ENCODE measurements around the gene DYNC2I2. TPM values are rescaled to one million over a fixed set of nuclear protein-coding genes. Genes with fewer than 3 reads are reported as not detected.
"Not testable (repeated sequence)": the region's sequence is repeated elsewhere in the genome, so short reads cannot be mapped to it uniquely, and the experiment has no call there.

Gene DYNC2I2
- total RNA-seq, 3 donors from 2014 or later: 27.4 to 37.4 (median 32.0) TPM

DNA sequence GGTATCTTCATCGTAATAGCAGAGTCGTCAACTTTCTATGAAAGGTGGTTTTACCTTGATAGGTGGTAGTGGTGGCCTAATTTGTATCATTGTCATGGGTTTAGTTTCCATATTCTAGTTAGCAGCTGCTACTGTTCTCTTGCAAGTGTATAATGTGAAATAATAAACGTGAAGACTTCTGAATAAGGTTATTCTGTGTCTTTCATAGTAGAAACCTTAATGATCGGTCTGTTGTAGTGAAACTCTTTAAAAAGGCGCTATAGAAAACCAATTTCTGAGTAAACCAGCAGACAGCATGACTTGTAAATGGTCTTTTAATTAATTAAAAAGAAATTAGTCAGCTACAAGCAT is 34.0 kb upstream of the DYNC2I2 start:
- H3K4me1 Mint-ChIP-seq (ENCODE audit: low read depth): peaks cover 41% of the 10 kb centered on the region
- peaks cover 30% of the 10 kb centered on the region for H3K36me3 Mint-ChIP-seq (ENCODE audit: insufficient read depth)
- no peak for DNase-seq
- no peaks in the 10 kb centered on the region for H3K9me3 Mint-ChIP-seq
- no peak for ATAC-seq
- H3K27me3 Mint-ChIP-seq (ENCODE audit: low read depth): no peaks in the 10 kb centered on the region
- peak overlapping the region; percentile 100 for H3K4me3 Mint-ChIP-seq

DNA sequence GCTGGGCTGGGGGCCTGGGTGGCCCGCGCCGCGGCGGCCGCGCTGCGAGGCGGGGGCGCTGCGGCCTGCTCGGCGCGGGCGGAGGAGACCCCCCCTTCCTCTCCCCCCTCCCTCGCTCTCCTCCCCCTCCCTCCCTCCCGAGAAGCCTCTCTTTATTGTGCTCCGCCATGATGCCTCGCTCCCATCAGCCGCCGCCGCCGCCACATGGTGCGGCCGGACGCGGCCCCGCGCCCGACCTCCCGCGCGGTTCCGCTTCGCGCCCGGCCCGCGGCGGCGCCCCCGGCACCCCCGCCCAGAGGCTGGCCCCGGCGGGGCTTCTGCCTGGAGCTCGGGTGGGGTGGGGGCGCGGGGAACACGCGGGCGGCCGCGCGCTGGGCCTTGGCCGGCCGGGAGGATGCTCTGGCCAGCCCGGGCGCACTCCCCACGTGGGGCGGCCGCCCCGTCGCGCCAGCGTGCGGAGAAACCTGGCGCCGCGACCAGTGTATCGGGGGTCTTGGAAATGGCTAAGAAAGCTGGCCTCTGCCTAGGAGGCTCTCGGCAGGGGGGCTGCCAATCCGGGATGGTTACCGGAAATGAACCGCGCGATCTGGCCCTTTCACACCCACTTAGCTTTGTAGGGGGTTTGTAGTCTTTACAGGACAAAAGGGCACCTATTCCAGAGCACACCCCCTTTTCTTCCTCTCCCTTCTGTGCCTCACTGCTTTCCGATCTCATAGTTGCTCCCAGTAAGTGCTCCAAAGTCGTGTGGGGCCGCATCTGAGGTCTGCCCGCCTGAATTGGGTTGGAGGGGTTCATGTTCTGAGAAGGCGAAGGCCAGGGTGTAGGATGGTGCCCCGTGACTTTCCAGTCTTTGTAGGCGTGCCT is 33.4 kb upstream of the DYNC2I2 start:
- peak; percentile 6 to 15 for ATAC-seq
- Mint-ChIP-seq H3K4me1 (ENCODE audit: low read depth) (peaks cover 47% of the 10 kb centered on the region), H3K36me3 (ENCODE audit: insufficient read depth) (peaks cover 30% of the 10 kb centered on the region), H3K27me3 (ENCODE audit: low read depth) (no peaks in the 10 kb centered on the region), H3K4me3 (peak overlapping the region; percentile 100), H3K9me3 (no peaks in the 10 kb centered on the region)
- peak; percentile 52 for DNase-seq

DNA sequence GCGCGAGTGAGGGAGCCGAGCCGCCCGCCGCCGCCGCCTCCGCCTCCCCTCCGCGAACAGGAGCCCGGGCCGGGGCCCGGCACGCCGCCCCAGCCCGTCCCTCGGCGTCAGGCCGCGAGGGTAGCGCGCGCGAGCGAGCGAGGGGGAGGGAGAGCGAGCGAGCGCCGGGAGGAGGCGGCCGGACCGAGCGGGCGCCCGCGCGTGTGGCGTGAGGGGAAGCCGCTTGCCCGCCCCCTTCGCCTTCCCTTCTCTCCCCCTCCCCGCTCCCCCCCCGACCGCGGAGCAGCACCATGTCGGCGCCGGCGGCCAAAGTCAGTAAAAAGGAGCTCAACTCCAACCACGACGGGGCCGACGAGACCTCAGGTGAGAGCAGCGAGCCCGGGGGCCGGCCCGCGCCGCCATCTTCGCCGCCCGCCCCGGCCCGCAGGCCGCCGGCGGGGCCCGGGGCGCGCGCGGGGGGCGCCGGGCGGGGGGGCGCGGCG is 32.7 kb upstream of the DYNC2I2 start:
- Mint-ChIP-seq H3K36me3 (ENCODE audit: insufficient read depth) (peaks cover 28% of the 10 kb centered on the region), H3K27me3 (ENCODE audit: low read depth) (no peaks in the 10 kb centered on the region), H3K9me3 (no peaks in the 10 kb centered on the region), H3K4me1 (ENCODE audit: low read depth) (peaks cover 54% of the 10 kb centered on the region), H3K4me3 (peak overlapping the region; percentile 60)
- ATAC-seq (peak; percentile 16 to 20), DNase-seq (no peak)

DNA sequence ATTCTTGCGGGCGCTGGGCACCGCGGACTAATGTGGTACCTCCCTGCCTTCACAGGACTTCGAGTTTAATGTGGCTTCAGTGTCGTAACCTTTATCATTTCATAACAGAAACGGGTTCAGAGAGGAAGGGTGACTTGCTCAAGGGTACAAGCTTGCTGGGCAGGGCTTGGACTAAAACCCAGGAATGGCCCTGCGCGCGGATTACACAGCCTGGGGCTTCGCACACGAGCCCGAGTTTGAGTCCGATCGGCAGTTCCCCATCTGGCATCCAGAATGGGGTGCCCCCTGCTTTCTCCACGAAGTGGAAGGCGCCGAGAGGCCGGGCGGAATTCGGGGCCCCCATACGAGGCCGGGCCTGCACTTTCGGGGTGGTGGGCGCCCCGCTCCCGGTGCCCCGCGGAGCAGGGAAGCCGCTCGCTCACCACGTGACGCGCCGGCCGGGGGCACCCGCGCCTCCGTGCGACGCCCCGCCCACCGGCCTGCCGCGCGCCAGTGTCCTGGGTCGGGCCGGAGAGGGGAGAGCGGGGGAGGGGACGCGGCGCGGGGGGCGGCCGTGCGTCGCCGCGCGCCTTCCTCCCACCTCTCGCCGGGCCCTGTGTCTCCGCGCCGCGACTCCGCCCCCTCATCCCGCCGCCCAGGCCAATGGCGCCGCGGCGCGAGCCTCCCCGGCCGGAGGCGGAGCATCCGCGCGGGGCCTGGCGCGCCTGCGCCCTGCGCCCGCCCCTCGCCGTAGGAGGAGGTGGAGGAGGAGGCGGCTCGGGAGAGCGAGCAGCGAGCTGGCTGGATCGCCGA is 32.0 kb upstream of the DYNC2I2 start, which contains the start of gene SET:
Gene SET (plus strand): TSS at position 722 of the 792 bp plus-strand sequence. CDS start 361 bp downstream, outside the sequence.
- Mint-ChIP-seq H3K4me3 (peak within 1 kb of the TSS; percentile 100), H3K27me3 (ENCODE audit: low read depth) (no peaks in the 10 kb centered on the region), H3K4me1 (ENCODE audit: low read depth) (peaks cover 55% of the 10 kb centered on the region), H3K9me3 (no peaks in the 10 kb centered on the region), H3K36me3 (ENCODE audit: insufficient read depth) (peaks cover 26% of the 10 kb centered on the region)
- DNase-seq: peak; percentile 91
- peak; percentile 74 to 78 for ATAC-seq

DNA sequence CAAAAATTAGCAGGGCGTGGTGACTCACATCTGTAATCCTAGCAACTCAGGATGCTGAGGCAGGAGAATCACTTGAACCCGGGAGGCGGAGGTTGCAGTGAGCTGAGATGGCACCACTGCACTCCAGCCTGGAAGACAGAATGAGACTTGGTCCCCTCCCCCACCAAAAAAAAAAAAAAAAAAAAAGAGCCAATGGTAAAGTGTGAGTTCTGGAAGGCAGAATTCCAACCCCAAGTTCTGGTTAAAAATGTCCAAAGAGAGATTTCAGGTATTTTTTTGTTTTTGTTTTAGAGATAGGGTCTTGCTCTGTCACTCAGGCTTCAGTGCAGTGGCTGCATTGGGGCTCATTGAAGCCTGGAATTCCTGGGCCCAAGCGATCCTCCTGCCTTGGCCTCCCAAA is 30.8 kb upstream of the DYNC2I2 start:
- Mint-ChIP-seq H3K36me3 (ENCODE audit: insufficient read depth) (peaks cover 20% of the 10 kb centered on the region), H3K4me3 (peak overlapping the region; percentile 45), H3K27me3 (ENCODE audit: low read depth) (no peaks in the 10 kb centered on the region), H3K9me3 (no peaks in the 10 kb centered on the region), H3K4me1 (ENCODE audit: low read depth) (peaks cover 53% of the 10 kb centered on the region)
- ATAC-seq: no peak
- no peak for DNase-seq

DNA sequence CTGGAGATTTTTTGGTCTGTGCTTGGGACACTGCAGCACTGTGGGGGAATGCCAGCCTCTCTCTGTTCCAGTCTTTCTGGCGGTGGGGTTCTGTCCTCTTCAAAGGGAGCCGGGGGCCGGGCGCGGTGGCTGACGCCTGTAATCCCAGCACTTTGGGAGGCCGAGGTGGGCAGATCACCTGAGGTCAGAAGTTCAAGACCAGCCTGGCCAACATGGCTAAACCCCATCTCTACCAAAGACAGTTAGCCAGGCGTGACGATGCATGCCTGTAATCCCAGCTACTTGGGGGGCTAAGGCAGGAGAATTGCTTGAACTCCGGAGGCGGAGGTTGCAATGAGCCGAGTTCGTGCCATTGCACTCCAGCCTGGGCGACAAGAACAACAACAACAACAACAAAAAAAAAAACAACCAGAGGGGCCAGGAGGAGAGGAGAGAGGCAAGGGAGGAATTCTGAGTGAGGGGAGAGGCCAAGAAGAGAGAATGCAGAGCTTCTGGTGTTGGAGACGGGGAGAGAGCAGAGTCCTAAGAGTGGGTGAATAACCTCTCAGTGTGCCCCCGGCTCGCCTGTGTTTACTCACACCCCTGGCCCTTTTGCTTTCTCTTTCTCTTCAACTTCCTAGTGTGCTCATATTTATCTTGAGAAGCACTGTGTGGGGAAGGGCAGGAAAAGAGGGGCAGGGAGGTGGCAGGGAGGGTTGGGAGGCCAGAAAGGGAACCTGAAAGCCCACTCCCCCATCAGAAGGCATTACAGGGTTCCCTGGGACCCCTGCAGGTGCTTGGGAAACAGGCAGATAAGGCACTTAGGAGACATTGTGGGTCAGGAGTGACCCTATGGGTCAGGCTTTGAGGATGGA is 29.2 kb upstream of the DYNC2I2 start:
- no peaks in the 10 kb centered on the region for H3K9me3 Mint-ChIP-seq
- no peaks in the 10 kb centered on the region for H3K27me3 Mint-ChIP-seq (ENCODE audit: low read depth)
- peaks cover 42% of the 10 kb centered on the region for H3K4me1 Mint-ChIP-seq (ENCODE audit: low read depth)
- peak; percentile 19 for ATAC-seq
- H3K36me3 Mint-ChIP-seq (ENCODE audit: insufficient read depth): peaks cover 10% of the 10 kb centered on the region
- peak; percentile 39 for DNase-seq
- peak overlapping the region; percentile 97 for H3K4me3 Mint-ChIP-seq

DNA sequence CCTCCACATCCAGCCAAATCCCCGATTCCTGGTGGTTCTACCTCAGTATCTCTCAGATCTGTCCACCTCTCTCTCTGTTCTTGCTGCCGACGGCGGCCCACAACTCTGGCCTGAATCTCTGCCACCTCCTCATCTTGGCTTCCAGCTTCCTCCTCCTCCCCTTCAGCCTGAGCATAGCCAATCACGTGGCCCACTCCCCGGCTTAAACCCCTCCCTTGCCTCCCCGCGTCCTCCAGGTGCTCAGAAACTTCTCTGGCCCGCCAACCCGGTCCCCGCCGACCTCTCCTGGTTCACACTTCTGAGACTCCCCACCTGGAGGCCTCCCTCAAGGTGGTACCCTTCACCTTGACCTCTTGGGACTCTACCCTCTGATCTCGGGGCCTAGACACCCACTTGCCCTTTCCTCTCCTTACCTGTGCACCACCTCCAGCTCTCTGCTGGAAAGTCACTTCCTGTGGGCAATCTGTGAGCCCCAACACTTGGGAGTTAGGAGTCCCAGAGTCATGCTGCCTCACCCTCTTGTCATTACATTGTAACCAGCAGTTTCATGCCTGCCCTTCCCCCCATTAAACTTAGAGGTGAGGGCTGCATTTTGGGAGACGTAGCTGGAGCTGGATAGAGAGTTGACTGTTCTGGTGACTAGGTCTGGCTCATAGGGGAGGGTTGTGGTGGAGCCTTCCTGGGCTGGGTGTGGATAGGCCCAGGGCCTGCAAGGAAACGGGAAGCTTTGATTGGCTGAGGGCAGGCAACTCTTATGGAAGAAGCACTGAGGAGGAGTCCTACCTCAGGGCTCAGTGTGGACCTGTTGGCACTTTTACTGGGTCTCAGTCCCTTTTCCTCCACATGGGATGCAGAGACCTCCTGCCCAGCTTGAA is 27.9 kb upstream of the DYNC2I2 start:
- peaks cover 42% of the 10 kb centered on the region for H3K4me1 Mint-ChIP-seq (ENCODE audit: low read depth)
- H3K36me3 Mint-ChIP-seq (ENCODE audit: insufficient read depth): peaks cover 5% of the 10 kb centered on the region
- peak; percentile 42 to 44 for ATAC-seq

DNA sequence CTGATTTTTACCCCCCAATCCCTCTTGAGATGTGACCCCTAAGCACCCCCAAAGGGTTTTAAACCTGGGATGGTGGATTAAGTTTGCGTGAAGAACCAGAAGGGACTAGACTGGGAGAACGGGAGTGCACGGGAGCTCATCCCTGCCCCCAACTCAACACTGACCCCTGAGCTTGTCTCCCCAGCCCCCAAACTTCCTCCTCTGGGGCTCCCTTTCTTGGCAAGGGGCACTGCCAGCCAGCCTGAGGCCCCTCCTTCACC is 27.3 kb upstream of the DYNC2I2 start:
- ATAC-seq (no peak), DNase-seq (no peak)
- H3K9me3 Mint-ChIP-seq: no peaks in the 10 kb centered on the region
- peaks cover 42% of the 10 kb centered on the region for H3K4me1 Mint-ChIP-seq (ENCODE audit: low read depth)
- H3K36me3 Mint-ChIP-seq (ENCODE audit: insufficient read depth): peaks cover 5% of the 10 kb centered on the region
- H3K4me3 Mint-ChIP-seq: peak overlapping the region; percentile 97
- no peaks in the 10 kb centered on the region for H3K27me3 Mint-ChIP-seq (ENCODE audit: low read depth)

More for the DNA sequence above, 27.9 kb upstream of the DYNC2I2 start:
- DNase-seq: peak; percentile 61
- Mint-ChIP-seq H3K27me3 (ENCODE audit: low read depth) (no peaks in the 10 kb centered on the region), H3K4me3 (peak overlapping the region; percentile 97), H3K9me3 (no peaks in the 10 kb centered on the region)

DNA sequence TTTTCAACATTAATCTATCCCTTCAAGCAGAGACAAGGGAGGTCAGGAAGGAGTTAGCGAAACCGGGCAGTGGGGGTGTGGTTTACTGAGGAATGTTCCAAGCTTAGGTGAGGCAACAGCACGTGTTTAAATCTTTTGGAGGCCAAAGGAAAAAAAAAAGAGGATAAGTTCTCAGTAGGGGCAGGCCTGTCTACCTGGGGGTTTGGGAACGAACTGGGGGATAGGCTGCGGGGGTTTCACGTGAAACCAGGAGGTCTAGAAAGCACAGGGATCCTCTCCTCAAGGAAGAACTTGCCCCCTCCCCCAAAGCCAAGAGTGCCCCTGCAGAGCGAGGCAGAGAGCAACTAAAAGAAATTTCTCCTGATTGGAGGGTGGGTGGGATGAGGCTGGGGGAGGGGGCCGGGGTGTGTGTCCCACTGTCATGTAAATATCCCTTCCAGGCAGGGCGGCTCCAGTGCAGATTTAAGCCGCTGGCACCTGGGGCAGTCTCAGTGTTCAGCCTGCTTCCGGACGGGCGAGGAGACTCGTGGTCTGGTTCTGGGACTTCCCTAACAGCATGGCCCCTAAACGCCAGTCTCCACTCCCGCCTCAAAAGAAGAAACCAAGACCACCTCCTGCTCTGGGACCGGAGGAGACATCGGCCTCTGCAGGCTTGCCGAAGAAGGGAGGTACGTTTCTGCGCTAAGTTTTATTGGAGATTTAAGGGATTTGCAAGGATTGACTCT is 26.9 kb upstream of the DYNC2I2 start:
- H3K9me3 Mint-ChIP-seq: no peaks in the 10 kb centered on the region
- H3K27me3 Mint-ChIP-seq (ENCODE audit: low read depth): no peaks in the 10 kb centered on the region
- H3K4me1 Mint-ChIP-seq (ENCODE audit: low read depth): peaks cover 42% of the 10 kb centered on the region
- ATAC-seq (peak in 1 of 2 donors; percentile 8), DNase-seq (no peak)
- peaks cover 5% of the 10 kb centered on the region for H3K36me3 Mint-ChIP-seq (ENCODE audit: insufficient read depth)
- H3K4me3 Mint-ChIP-seq: peak overlapping the region; percentile 97

DNA sequence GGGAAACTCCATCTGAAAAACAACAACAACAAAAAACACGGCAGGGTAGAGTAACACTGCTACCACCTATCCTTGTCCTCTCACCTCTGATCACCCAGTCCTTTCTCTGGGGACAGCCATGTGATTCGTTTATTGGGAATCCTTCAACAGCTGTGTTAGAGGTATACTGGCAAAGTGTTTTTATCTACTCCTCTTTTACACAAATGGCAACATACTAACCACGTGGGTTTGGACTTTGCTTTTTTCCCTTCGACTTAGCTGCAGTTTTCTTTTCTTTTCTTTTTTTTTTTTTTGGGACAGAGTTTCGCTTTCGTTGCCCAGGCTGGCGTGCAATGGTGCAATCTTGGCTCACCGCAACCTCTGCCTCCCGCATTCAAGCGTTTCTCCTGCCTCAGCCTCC is 21.1 kb upstream of the DYNC2I2 start:
- Mint-ChIP-seq H3K36me3 (ENCODE audit: insufficient read depth) (peaks cover 3% of the 10 kb centered on the region), H3K9me3 (no peaks in the 10 kb centered on the region), H3K4me1 (ENCODE audit: low read depth) (no peaks in the 10 kb centered on the region), H3K27me3 (ENCODE audit: low read depth) (no peaks in the 10 kb centered on the region), H3K4me3 (no peak overlapping the region)
- no peak for ATAC-seq
- DNase-seq: no peak

DNA sequence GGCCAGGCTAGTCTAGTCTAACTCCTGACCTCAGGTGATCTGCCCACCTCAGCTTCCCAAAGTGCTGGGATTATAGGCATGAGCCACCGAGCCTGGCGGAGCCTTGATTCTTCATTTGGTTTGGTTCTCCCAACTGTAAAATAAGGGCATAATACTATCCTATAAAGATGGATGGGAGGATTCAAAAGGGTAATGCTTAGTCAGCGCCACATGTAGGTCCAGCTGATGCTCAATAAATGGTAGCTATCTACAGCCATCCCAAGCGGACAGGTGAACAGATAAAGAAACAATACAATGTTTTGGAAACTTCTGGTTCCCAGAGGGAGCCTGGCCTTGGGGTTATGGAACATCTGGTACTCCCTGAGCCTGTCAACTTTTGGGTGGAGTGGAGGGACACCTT is 18.7 kb upstream of the DYNC2I2 start:
- ATAC-seq: no peak
- no peaks in the 10 kb centered on the region for H3K9me3 Mint-ChIP-seq
- DNase-seq: no peak
- H3K27me3 Mint-ChIP-seq (ENCODE audit: low read depth): no peaks in the 10 kb centered on the region
- H3K36me3 Mint-ChIP-seq (ENCODE audit: insufficient read depth): no peaks in the 10 kb centered on the region
- H3K4me3 Mint-ChIP-seq: no peak overlapping the region
- H3K4me1 Mint-ChIP-seq (ENCODE audit: low read depth): no peaks in the 10 kb centered on the region

DNA sequence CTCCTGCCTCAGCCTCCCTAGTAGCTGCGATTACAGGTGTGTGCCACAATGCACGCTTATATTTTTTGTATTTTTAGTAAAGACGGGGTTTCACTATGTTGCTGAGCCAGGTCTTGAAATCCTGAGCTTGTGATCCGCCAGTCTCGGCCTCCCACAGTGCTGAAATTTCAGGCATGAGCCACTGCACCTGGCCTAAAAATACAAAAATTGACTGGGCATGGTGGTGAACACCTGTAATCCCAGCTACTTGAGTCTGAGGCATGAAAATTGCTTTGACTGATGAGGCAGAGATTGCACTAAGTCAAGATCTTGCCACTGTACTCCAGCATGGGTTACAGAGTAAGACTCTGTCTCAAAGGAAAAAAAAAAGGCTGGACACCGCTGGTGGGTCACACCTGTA is 13.1 kb upstream of the DYNC2I2 start:
- DNase-seq (no peak), ATAC-seq (no peak)
- Mint-ChIP-seq H3K9me3 (no peaks in the 10 kb centered on the region), H3K4me1 (ENCODE audit: low read depth) (no peaks in the 10 kb centered on the region), H3K4me3 (no peak overlapping the region), H3K27me3 (ENCODE audit: low read depth) (no peaks in the 10 kb centered on the region), H3K36me3 (ENCODE audit: insufficient read depth) (no peaks in the 10 kb centered on the region)

DNA sequence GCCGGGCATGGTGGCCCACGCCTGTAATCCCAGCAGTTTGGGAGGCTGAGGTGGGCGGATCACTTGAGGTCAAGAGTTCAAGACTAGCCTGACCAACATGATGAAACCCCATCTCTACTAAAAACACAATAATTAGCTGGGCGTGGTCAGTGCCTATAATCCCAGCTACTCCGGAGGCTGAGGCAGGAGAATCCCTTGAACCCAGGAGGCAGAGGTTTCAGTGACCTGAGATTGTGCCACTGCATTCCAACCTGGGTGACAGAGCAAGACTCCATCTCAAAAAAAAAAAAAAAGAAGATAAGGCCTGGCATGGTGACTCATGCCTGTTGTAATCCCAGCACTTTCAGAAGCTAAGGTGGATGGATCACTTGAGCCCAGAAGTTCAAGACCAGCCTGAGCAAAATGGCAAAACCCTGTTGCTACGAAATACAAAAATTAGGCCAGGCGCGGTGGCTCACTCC is 9.9 kb upstream of the DYNC2I2 start:
- not testable (repeated sequence) for H3K4me3 Mint-ChIP-seq; DNase-seq; H3K36me3 Mint-ChIP-seq (ENCODE audit: insufficient read depth); H3K27me3 Mint-ChIP-seq (ENCODE audit: low read depth); H3K4me1 Mint-ChIP-seq (ENCODE audit: low read depth); ATAC-seq; H3K9me3 Mint-ChIP-seq
